Vagina (tissue), 2 donors: ENCODE measurements around the gene CCDC12. TPM values are rescaled to one million over a fixed set of nuclear protein-coding genes. Genes with fewer than 3 reads are reported as not detected.

ENCODE experiments used
- DNase-seq, 2 donors: peaks; one replicate each; pipeline ENCODE4 v3.0.0-alpha.2; 2017; ENCODE audit errors: extremely low spot score in 2 of 2
- H3K27ac ChIP-seq: fragments of 200-600 bp; sonication (generic); one replicate; pipeline ENCODE4 v1.5.1; 2019
- H3K27me3 ChIP-seq: fragments of 200-600 bp; sonication (generic); one replicate; pipeline ENCODE4 v1.5.1; 2019
- H3K36me3 ChIP-seq, 2 donors: fragments of 200-600 bp; sonication (generic); one replicate each; pipeline ENCODE4 v1.5.1; 2017 to 2019
- H3K4me1 ChIP-seq: fragments of 200-600 bp; sonication (generic); one replicate; pipeline ENCODE4 v1.5.1; 2019
- H3K4me3 ChIP-seq, 2 donors: fragments of 200-600 bp; sonication (generic); 1 replicate in 1 of 2; 2 replicates in 1 of 2; pipeline ENCODE4 v1.5.1; 2016 to 2019
- H3K9me3 ChIP-seq: fragments of 200-600 bp; sonication (generic); one replicate; pipeline ENCODE4 v1.5.1; 2019
- CTCF ChIP-seq, 3 experiments: fragments of 450-650 bp in 2 of 3; fragments of 200-600 bp in 1 of 3; sonication (generic) in 1 of 3; IDR thresholded peaks; one replicate each; pipeline ENCODE4 v1.5.1; 2017 to 2019; ENCODE audit warnings: antibody characterized with exemption in 3 of 3, mild to moderate bottlenecking in 2 of 3, moderate library complexity in 2 of 3
- POLR2A ChIP-seq, 2 donors: fragments of 450-650 bp; IDR thresholded peaks; one replicate each; pipeline ENCODE4 v1.6.1; 2017; ENCODE audit warnings: antibody characterized with exemption in 2 of 2, mild to moderate bottlenecking in 2 of 2, moderate library complexity in 2 of 2
- POLR2AphosphoS5 ChIP-seq, 2 donors: sonication (generic); formaldehyde crosslinking; IDR thresholded peaks; one replicate each; pipeline ENCODE4 v1.9.0; 2017; ENCODE audit warnings: antibody characterized with exemption in 2 of 2, mild to moderate bottlenecking in 2 of 2, low read depth in 1 of 2; ENCODE audit not compliant: insufficient read depth in 1 of 2
- intact Hi-C: fragments of 100-400 bp; cut with DNase I; formaldehyde crosslinking; loops from one replicate; pipeline ENCODE4 v1.15.1; 2023
- total RNA-seq: library from RNA; depleted of rRNA; stranded (reverse); fragments of >200 nt; gene quantifications from one replicate; pipeline ENCODE4 v1.2.3, GENCODE V29; 2016

The CCDC12 gene
- total RNA-seq, 1 donor from 2014 or later = 55.5 TPM

- no peaks in the 10 kb centered on the region for H3K27me3 ChIP-seq
- DNase-seq = no peak
- H3K9me3 ChIP-seq = no peaks in the 10 kb centered on the region
- peaks cover 62% of the 10 kb centered on the region for H3K4me1 ChIP-seq
- H3K27ac ChIP-seq = peak overlapping the region; percentile 73
- no peak overlapping the region for H3K4me3 ChIP-seq
- peaks cover 0 to 33% of the 10 kb centered on the region in 2 donors for H3K36me3 ChIP-seq
- intact Hi-C loops = no loop called here
- TF ChIP-seq POLR2A (IDR thresholded peaks at IDR 0.05) = no peak
- no peak for TF ChIP-seq POLR2AphosphoS5 (IDR thresholded peaks at IDR 0.05; ENCODE audit: insufficient read depth in 1 of 2, low read depth in 1 of 2)
- TF ChIP-seq CTCF (IDR thresholded peaks at IDR 0.05) = no peak
Measured at GRCh38 chr3:46935989-46936558, 40.5 kb downstream of the CCDC12 start.

- Histone ChIP-seq H3K27ac (peak overlapping the region; percentile 73), H3K4me1 (peaks cover 70% of the 10 kb centered on the region)
Measured at GRCh38 chr3:46935168-46935858, 41.2 kb downstream of the CCDC12 start.

GRCh38 chr3:46934498-46935167 is 41.9 kb downstream of the CCDC12 start:
- Histone ChIP-seq H3K27me3 (no peaks in the 10 kb centered on the region), H3K27ac (peak overlapping the region; percentile 73), H3K9me3 (no peaks in the 10 kb centered on the region), H3K4me1 (peaks cover 76% of the 10 kb centered on the region), H3K36me3 (peaks cover 0 to 20% of the 10 kb centered on the region in 2 donors), H3K4me3 (no peak overlapping the region)
- TF ChIP-seq CTCF (IDR thresholded peaks at IDR 0.05) (no peak), POLR2A (IDR thresholded peaks at IDR 0.05) (no peak), POLR2AphosphoS5 (IDR thresholded peaks at IDR 0.05; ENCODE audit: insufficient read depth in 1 of 2, low read depth in 1 of 2) (peak in 1 of 2 donors; percentile 33)
- intact Hi-C loops = no loop called here
- no peak for DNase-seq

More at GRCh38 chr3:46935168-46935858, 41.2 kb downstream of the CCDC12 start:
- Histone ChIP-seq H3K9me3 (no peaks in the 10 kb centered on the region), H3K4me3 (no peak overlapping the region), H3K36me3 (peaks cover 0 to 27% of the 10 kb centered on the region in 2 donors), H3K27me3 (no peaks in the 10 kb centered on the region)
- no peak for DNase-seq
- intact Hi-C loops = no loop called here
- TF ChIP-seq CTCF (IDR thresholded peaks at IDR 0.05) (peak in 1 of 3 experiments; percentile 44), POLR2AphosphoS5 (IDR thresholded peaks at IDR 0.05; ENCODE audit: insufficient read depth in 1 of 2, low read depth in 1 of 2) (peak; percentile 30 to 70), POLR2A (IDR thresholded peaks at IDR 0.05) (no peak)

- H3K27me3 ChIP-seq = no peaks in the 10 kb centered on the region
- intact Hi-C loops = no loop called here
- H3K36me3 ChIP-seq = peaks cover 0 to 15% of the 10 kb centered on the region in 2 donors
- no peak overlapping the region for H3K4me3 ChIP-seq
- no peak for TF ChIP-seq CTCF (IDR thresholded peaks at IDR 0.05)
- H3K9me3 ChIP-seq = no peaks in the 10 kb centered on the region
- H3K4me1 ChIP-seq = peaks cover 82% of the 10 kb centered on the region
- H3K27ac ChIP-seq = peak overlapping the region; percentile 73
- no peak for DNase-seq
Measured at GRCh38 chr3:46934072-46934471, 42.5 kb downstream of the CCDC12 start.
